GM12891 (cell line): ENCODE measurements around the gene SLC4A3.

Experiments used
- PAX5 ChIP-seq: IDR thresholded peaks from 2 replicates; pipeline ENCODE4 v1.6.1; 2011; ENCODE audit warnings: low read length, moderate library complexity, mild to moderate bottlenecking; ENCODE audit not compliant: insufficient read depth, severe bottlenecking
- POLR2A ChIP-seq: IDR thresholded peaks from 2 replicates; pipeline ENCODE4 v1.6.1; 2011; ENCODE audit warnings: low read depth, low read length, control low read depth
- POLR2AphosphoS5 ChIP-seq: IDR thresholded peaks from 2 replicates; pipeline ENCODE4 v1.6.1; 2011; ENCODE audit warnings: low read depth, low read length, control low read depth
- POU2F2 ChIP-seq: IDR thresholded peaks from 2 replicates; pipeline ENCODE4 v1.6.1; 2011; ENCODE audit warnings: low read depth, mild to moderate bottlenecking, control low read depth, low read length, moderate library complexity
- SPI1 ChIP-seq: IDR thresholded peaks from 2 replicates; pipeline ENCODE4 v1.6.1; 2011; ENCODE audit warnings: low read depth, low read length, control low read depth
- TAF1 ChIP-seq: IDR thresholded peaks from 2 replicates; pipeline ENCODE4 v1.6.1; 2011; ENCODE audit warnings: low read depth, low read length, control low read depth

DNA sequence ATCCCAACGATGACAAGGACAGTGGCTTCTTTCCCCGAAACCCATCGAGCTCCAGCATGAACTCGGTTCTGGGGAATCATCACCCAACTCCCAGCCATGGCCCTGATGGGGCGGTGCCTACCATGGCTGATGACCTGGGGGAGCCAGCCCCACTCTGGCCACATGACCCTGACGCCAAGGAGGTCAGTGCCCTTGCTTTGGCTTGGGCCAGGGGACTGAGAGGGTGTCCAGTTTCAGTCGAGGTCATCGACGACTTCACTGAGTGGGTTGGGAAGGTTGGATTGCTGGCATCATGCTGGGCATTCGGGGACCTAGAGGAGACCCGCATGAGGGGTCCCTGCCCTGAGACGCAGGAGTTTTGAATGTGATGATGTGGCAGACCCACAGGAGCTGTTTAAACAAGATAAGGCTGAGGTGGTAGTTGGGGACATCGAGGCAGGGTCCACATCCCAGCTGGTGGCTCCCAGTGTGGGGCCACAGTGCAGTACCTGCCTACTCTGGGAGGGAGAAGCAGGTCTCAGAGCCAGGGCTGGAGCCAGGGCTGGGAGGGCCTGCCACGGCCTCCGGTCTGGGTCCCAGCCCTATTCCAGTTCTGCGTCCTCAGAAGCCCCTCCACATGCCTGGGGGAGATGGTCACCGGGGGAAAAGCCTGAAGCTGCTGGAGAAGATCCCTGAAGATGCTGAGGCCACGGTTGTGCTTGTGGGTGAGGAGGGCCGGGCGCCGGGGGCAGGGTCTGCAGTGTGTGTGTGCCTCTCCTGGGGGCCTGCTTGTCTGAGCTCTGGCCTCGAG is 6.0 kb downstream of the SLC4A3 start:
- TF ChIP-seq POLR2A, result no peak
- no peak for TF ChIP-seq TAF1
- TF ChIP-seq POLR2AphosphoS5, result no peak
- no peak for TF ChIP-seq SPI1
- TF ChIP-seq POU2F2, result no peak
- no peak for TF ChIP-seq PAX5
